SH-SY5Y (cell line): Measurements from ENCODE around the gene GABRR2.

Experiments
- GATA2 ChIP-seq: IDR thresholded peaks from 2 replicates; pipeline ENCODE4 v1.6.1; 2011; ENCODE audit warnings: mild to moderate bottlenecking, low read depth, low read length
- GATA3 ChIP-seq: IDR thresholded peaks from 2 replicates; pipeline ENCODE4 v1.6.1; 2011; ENCODE audit warnings: low read depth, mild to moderate bottlenecking, low read length, moderate library complexity

- TF ChIP-seq GATA2: no peak
- TF ChIP-seq GATA3: no peak
Observed at GRCh38 chr6:89270951-89271721, 44.0 kb downstream of the GABRR2 start.
